NOMO-1 treated with dmso at 0.1 percent for 144 hours (cell line): ENCODE results near the gene PTHLH.

Experiments used
- DNase-seq: peaks from one replicate; lab custom pipeline; 2025; ENCODE audit not compliant: unreplicated experiment; lab: John Stamatoyannopoulos, UW

The PTHLH gene

GRCh38 chr12:27975222-27976136 is 2.9 kb upstream of the PTHLH start:
- no peak for DNase-seq

- no peak for DNase-seq
These were observed 2.2 kb upstream of the PTHLH start for GRCh38 chr12:27974735-27975221.

- DNase-seq, result no peak
These were observed 956 bp upstream of the PTHLH start for GRCh38 chr12:27973487-27973890.

GRCh38 chr12:27971606-27972005 is 927 bp downstream of the PTHLH start:
- DNase-seq, result no peak

GRCh38 chr12:27971121-27971489 is 1.4 kb downstream of the PTHLH start:
- DNase-seq, result no peak

- DNase-seq, result no peak
These were observed 2.0 kb downstream of the PTHLH start for GRCh38 chr12:27970401-27971120.

GRCh38 chr12:27969624-27970400 is 2.7 kb downstream of the PTHLH start:
- DNase-seq, result peak; percentile 19

GRCh38 chr12:27968972-27969623 is 3.4 kb downstream of the PTHLH start:
- DNase-seq, result no peak

GRCh38 chr12:27967551-27968054 is 4.9 kb downstream of the PTHLH start:
- DNase-seq, result no peak

GRCh38 chr12:27966870-27967269 is 5.7 kb downstream of the PTHLH start:
- no peak for DNase-seq

GRCh38 chr12:27965966-27966365 is 6.6 kb downstream of the PTHLH start:
- no peak for DNase-seq

GRCh38 chr12:27965411-27965810 is 7.1 kb downstream of the PTHLH start:
- DNase-seq, result no peak

GRCh38 chr12:27964123-27964522 is 8.4 kb downstream of the PTHLH start:
- DNase-seq, result no peak

- no peak for DNase-seq
These were observed 11.7 kb downstream of the PTHLH start for GRCh38 chr12:27960821-27961220.

GRCh38 chr12:27958675-27959074 is 13.9 kb downstream of the PTHLH start:
- DNase-seq, result no peak

GRCh38 chr12:27957366-27957765 is 15.2 kb downstream of the PTHLH start:
- DNase-seq, result no peak

GRCh38 chr12:27953817-27954216 is 18.7 kb downstream of the PTHLH start:
- no peak for DNase-seq

GRCh38 chr12:27953348-27953747 is 19.2 kb downstream of the PTHLH start:
- DNase-seq, result no peak

- DNase-seq, result no peak
These were observed 20.0 kb downstream of the PTHLH start for GRCh38 chr12:27952510-27952909.

GRCh38 chr12:27951898-27952297 is 20.6 kb downstream of the PTHLH start:
- no peak for DNase-seq

- DNase-seq, result no peak
These were observed 26.1 kb downstream of the PTHLH start for GRCh38 chr12:27946421-27946820.
